HK-2 (cell line): Measurements from ENCODE around the gene NT5DC1.

Experiments used
- DNase-seq: peaks from one replicate; pipeline ENCODE4 v3.0.0-alpha.2; 2018; ENCODE audit not compliant: unreplicated experiment

The NT5DC1 gene

DNA sequence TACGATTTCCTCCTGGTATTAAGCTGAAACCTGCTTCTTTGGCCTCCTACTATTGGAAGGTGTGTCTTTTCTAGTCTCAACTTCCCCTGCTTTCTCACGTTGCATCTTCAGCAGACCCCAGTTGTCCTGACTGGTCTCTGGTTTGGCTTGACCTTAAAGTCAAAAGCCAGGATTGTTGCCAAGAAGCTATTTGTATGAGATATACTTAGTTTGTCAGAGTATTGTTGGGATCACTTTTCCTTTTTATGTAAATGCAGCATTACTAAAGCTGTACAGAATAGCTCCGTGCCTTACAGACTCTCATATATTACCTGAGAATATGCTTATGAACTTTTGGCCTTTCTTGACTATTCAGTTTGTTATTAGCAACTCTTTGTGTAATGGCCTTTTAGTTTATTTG is 92.1 kb downstream of the NT5DC1 start:
- DNase-seq = no peak

DNA sequence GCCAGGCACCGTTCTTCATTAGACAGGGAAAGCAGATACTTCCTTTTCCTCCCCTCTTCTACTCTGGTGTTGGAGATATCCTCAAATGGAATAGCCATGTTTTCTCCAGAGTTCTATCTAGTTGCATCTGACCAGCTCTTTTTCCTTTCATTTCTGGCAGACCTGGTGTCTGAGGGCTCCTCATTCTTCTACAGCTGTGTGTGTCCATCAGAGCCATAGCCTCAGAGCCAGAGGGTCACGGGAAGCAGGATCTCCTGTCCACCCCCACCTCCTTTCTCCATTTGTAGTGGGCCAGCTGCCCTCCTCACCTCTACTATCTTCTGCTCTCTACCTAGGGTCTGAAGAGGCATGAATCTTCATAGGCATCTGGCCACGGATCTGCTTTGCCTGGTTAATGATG is 96.2 kb downstream of the NT5DC1 start:
- no peak for DNase-seq

DNA sequence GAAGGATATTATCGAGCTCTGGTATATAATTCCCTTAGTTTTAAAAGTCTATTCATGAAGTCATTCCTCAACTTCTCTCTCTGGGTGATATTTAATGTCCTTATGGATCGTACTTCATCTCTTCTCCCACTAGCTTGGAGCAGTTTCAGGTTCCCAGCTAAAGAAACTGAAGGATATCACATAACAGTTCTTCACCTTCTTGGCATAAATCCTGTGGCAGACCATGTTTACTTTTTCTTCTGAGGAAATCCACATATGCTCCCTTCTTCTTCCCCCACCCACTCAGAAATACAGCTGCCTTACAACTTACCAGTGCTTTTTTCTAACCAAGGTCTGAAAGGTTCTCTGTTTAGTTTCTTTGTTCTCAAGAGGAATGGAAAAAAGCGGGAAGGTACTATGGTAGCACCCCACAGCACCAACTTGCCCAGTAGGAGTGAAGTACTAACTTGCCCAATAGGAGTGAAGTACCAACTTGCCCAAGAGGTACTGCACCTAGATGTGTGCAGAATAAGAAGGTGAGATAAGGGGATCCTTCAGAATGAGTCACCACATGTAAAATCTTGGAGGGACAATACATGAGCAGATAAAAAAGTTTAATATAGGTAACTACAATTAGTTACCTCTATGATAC is 100.1 kb downstream of the NT5DC1 start:
- DNase-seq = no peak

DNA sequence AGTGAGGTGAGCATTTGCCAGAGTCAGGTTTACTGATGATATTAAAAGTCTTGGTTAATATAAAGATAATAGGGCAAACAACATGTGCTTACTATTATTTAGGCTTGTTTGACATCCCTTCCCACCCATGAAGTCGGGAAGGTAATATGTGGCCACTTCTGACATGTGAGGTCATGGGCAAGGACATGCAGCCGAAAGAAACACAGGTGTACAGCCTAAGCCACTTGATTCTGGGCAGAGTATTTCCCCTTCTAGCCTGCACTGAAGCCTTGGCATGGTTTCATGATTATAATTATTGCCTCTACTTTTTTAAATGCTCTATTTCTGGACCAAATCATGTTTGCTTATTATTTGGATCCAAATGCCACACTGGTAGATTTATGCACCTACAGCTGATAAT is 100.9 kb downstream of the NT5DC1 start:
- no peak for DNase-seq

DNA sequence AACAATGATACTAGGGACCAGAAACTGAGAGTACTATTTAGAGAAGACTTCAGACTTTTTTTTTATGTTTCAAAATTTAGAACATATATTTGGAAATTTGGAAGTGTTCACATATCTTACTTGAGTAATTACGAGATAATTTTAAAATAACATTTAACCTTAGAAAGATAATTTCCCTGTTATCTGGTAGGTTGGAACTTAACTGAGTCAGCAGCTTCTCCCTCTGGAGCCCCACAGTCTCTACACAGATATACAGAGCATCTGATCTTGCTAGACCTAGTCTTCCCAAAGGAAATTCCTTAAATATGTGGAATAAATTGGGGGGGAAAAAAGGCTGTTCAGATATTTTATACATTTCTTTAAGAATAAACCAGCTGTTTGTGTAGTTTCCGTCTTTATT is 104.6 kb downstream of the NT5DC1 start:
- DNase-seq = no peak

DNA sequence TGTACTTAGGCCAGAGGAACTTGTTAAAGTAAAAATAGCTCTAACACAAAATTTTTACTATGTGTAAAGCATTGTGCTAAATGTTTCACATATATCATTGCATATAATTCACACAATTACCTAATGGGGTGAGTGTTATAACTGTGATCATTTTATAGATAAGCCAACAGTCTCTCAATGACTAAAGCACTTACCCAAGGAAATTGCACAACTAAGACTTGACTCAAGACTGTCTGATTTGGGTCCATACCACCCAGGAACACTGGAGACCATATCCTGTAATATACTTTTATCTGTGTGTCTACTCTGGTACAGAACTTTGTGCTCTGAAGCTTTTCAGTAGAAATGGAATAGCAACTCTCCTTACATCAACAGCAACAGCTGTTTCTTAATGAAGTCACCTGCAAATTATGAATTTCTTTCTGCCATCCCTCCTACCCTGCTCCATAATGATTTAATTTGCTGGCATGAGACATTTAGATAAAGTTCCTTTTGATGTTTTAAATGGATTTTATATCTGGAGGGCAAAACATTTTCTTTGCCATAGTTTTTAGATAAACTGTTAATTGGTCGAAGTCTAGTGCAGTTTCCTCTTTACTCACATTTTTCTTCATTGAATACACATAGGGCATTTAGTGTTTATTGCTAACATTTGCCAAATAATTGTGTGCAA is 105.7 kb downstream of the NT5DC1 start:
- no peak for DNase-seq

DNA sequence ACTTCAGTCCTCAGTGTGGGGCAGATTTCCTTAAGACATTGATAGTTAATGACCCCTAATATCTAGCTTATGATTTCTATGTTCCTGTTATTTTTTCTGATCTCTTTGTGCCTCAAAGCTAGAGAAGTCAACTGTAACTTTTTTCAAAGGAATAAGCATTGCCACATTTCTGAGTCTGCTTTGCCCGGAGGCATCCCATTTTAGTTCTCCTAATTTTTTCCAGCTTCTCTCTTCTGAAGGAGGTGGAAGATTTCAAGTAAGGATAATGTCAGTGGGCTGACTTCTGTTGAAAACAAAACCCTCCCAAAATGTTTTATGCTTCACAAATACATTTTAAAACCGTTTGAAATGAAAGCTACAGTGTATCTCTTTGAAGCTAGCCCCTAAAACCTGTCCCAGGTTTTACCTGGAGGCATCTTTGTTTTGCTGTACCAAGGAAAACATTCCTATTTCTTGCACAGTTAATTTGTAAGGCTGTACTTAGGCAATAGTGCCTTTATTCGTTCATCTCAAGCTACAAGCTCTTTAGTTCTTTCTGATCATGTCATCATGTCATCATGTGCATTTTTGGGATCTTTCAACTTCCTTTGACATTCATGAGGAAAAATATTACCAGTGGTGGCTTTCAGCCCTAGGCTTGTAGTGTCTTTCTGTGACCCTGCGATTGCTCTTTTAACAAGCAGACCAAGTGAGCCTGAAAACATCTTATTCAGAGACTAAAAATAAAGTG is 107.6 kb downstream of the NT5DC1 start:
- no peak for DNase-seq

DNA sequence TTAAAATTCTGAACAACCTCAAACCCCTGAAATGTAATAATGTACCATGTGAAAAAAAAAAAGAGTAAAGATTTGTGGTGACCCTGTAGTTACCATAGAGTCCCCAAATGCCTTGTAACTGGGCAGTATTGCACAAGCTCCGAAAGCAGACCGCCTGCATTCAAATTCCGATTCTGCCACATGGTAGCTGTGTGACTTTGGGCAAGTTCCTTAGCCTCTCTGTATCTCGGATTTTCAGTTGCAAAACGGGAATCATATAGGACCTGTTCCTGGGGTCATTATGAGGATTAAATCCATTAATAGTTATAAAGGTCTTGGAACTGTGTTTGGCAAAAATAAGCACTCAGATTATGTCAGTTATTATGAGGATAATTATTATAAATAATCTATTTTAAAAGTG is 109.7 kb downstream of the NT5DC1 start:
- no peak for DNase-seq

DNA sequence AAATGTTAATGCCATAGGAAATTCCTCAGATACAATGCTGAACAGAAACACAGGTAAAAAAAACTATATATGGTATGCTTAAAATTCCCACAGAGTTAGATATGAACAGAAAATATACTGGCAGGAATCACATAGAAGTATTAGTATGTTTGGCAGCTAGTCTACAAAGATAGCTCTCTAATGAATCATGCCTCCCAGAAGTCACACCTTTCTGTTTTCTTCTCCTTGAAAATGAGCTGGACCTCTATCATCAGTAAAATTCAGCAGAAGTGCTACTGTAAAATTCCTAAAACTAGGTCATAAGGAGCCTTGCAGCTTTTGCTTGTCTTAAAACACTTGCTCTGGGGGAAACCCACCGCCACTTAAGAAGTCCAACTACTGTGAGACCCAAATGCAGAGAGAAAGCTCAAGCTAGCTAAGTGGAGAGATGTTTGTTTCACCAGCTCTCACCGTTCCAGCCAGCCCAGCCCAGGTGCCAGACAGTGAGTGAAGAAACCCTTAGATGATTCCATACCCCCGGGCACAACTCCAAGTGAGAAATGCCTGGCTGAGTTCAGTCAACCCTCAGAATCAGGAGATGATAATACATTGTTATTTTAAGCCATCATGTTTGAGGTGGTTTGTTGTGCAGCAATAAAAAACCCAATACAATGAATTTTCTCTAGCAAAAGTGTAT is 110.2 kb downstream of the NT5DC1 start:
- peak; percentile 33 for DNase-seq

DNA sequence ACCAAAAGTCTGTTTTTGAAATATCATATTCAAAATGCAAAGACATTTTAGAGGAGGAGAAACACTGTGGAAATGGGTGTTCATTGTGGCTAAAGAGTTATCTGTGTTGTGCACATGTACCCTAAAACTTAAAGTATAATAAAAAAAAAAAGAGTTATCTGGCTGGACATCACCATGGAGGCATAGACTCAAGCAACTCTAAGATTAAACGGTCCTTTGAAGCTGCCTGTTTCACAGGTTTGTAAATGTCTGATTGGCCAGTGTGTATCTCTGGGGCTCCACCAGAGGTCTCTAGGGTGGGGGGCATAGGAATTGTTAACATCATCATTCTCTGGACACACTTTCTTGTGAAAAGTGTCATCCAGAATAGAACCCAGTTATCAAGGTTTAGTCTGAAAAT is 114.0 kb downstream of the NT5DC1 start:
- DNase-seq = no peak

DNA sequence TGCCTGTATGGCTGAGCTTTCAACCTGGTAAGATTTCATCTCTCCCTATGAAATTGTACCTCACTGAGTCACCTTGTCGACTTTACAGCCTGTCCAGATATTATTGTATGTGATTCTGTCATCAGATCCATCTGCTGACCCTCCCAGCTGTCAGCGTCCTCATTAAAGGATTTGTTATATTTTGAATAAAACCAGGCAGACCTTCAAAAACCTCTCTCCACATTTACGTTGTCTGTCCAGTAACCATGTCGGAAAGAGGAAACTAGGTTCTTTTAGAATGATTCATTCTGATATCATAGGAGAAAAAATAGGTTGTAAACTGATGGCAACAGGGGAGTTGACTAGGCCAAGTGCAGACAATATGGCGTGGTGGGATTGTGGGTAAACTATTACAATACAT is 114.8 kb downstream of the NT5DC1 start:
- DNase-seq = no peak

DNA sequence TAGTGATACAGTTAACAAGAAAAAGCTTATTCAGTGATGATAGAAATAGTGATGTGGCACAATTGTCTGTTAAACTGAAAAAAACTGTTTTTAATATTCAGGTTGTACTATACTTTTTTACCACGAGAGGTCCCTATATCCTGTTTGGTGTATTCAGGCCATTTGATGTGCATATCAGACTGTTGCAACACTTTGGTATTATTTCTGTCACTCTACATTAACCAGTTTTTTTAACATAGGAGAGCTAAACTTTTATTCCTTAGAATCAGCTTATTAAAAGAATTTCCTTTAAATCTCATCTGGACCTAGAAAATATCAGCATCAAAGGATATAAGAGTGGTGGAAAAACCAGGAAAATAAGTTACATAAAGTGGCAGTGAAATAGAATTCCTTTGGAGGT is 116.4 kb downstream of the NT5DC1 start:
- no peak for DNase-seq

DNA sequence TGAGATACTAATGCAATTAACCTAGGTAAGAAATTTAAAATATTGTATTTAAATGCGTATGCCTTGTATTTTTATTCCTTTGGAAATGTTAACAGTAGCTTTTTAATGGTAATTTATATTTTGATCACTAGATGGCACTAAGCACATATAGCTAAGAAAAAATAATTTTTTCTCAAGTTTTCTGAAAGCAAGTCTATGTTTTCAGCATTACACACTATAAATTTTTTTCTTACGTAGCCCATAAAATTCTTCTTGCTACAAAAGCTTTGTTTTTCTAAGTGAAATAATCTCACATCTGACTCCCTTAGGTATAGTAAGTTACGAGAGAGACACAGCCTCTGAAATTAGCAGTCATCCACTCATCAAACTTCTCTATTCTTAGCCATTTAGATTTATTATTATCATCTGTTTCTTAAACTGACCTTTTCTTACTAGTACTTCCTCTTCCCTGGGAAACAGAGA is 117.5 kb downstream of the NT5DC1 start:
- DNase-seq = no peak

DNA sequence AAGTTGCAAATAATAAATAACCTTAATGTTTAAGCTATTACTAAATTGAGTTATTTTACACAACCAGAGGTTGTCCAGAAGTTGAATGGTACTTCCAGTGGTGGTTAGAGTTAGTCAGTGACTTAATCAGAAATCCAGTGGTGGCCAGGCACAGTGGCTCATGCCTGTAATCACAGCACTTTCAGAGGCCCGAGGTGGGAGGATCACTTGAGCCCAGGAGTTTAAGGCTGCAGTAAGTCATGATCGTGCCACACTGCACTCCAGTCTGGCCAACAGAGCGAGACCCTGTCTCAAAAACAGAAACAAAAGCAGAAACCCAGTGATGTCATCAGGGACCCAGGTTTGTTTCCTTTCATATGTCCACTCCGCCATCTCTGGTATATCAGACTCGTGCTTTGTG is 118.2 kb downstream of the NT5DC1 start:
- no peak for DNase-seq

DNA sequence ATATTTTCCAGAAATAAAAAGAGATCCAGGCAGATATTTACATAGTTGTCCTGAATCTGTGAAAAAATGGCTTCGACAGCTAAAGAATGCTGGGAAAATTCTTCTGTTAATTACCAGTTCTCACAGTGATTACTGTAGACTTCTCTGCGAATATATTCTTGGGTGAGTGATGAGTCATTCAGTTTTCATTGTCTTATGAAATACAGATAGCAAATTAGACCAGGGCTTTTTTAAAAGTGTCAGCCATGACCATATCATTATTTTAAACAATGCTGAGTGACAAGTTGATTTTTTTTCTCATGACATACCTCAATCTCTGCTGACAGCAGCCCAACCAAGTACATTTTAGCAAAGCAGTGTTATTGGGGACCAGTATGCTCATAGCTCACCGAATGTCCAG is 120.4 kb downstream of the NT5DC1 start:
- DNase-seq = no peak

DNA sequence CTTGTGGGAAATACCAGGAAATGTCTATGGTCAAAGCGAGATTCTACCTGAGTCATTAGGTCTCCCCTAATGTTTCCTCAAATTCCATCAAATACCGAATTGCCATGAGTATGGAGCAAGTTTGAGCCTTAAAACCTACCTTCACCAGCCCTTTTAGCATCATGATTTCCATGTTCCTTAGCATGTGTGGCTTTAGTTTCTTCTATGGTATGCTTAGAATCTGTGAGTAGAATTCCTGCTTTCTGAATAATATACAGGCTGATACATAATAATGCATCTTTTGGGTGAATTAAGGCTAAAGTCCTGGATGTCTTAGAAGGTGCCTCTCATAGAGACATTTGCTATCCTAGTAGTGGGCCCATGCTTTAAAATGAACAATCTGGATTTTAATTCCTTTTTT is 121.3 kb downstream of the NT5DC1 start:
- DNase-seq = no peak

DNA sequence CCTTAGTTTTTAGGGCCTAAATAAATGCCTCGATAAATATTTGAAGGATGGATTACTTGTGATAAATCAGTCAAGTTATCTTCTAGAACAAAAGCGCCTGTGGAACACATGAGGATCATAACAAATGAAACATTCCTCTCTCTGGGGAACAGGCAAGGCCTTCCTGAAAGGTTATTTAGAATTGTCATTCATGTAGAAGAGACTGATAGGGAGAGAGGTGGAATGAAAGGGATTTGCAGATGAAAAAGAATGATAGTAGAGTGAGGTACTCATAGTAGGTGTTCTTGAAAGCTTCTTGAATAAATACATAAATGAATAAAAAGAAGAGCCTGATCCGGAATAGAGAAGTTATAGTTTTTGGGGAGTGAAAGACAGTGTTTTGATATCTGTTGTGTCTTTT is 122.7 kb downstream of the NT5DC1 start:
- DNase-seq = no peak

DNA sequence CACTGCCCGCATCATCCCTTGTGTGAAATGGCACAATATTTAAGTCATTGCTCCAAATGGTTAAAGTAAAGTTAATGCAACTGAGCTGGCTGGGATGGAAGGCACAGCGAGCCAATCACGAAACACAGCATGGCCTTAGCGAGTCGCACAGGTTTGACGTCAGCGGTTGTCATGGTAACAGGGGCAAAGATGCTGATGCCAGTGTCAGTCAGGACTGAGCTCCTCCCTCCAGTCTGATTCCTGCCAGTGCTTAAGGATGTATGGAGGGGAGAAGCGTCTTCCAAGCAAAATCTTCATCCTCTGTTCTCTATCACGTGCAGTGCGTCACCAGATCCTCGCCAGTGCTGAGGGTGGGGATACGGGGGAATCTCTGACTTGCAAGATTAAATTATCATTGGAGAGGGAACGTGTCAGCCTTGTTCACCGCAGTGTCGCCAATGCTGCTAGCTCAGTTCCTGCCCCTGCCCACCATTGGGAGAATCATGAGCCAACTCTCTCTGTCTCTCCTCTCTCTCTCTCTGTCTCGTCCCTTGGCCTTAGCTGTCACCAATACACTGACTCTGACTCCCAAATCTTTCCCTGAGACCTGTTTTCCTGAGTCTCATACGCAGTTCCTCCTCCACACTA is 128.7 kb downstream of the NT5DC1 start:
- no peak for DNase-seq

DNA sequence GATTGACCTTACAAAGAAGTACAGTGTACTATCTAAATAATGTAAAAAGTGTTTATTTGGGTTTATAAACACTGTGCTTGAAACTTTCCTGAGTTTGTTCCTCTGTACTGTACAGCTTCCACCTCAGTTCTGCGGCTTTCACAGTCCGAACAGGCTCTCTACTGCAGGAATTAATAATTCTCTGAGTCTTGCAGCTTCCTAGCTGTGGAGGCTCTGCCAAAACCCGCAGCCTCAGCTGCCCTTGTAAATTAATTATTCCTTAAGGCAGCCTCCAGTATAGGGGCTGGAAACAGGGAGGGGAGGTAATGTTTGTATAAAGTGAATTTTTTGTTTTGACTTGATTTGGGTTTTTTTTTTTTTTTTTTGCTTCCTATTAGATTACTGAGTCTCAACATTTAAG is 134.0 kb downstream of the NT5DC1 start:
- DNase-seq = no peak

DNA sequence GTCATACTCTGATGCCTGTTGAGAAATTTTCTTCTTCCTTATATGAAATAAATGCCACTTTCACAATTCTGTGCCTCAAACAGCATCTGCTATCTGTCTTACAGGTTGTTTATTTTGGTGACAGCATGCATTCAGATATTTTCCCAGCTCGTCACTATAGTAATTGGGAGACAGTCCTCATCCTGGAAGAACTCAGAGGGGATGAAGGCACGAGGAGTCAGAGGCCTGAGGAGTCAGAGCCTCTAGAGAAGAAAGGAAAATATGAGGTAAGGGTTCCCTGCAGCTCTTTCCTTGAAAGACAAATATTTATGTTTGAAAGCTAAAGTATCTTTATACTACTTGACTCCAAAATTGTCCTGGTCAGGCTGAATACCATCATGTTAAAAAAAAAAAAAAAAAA is 137.4 kb downstream of the NT5DC1 start:
- DNase-seq = no peak

DNA sequence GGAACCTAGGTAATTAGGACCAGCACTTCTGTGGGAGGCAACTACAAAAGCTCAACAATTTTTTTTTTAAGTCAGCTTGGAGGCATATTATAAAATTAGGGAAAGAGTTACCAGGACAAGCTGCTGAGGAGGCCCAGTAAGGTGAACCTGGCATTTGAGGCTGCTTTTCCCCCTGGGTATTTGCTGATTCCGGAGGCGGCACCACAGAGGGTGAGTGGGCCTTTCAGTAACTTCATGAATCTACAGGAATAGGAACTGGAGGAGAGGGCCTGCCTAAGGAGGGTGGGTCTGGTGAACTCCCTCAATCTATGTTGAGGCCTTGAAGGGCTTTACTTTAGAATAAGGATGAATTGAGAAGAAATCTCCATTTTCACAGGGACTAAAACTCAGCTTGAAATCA is 138.6 kb downstream of the NT5DC1 start:
- DNase-seq = no peak

DNA sequence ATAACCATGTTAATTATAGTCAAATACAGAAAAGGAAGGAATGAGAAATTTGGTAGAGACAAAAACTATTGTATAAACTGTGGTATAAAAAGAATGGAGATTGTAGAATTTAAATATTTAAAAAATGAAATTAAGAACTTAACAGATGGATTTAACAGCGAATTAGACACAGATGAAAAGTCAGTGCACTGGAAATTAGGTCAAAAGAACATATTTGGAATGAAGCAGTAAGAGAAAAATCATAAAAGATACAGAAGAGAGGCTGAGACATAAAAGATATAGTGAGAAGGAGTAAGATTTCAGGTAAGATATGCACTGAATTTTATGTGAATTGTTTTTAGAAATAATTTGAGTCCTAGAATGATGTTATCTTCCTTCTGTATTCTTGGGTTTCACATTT is 139.2 kb downstream of the NT5DC1 start:
- DNase-seq = no peak
